ENCODE data around the gene ZNF581. TPM values are rescaled to one million over a fixed set of nuclear protein-coding genes. Genes with fewer than 3 reads are reported as not detected.

The ZNF581 gene, protein sequence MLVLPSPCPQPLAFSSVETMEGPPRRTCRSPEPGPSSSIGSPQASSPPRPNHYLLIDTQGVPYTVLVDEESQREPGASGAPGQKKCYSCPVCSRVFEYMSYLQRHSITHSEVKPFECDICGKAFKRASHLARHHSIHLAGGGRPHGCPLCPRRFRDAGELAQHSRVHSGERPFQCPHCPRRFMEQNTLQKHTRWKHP
- total RNA-seq, result 10 to 100 TPM; 16.3 to 27.1 (median 20.2) TPM

GRCh38 chr19:55643003-55643886 lies at the start of gene ZNF581:
Gene ZNF581 (plus strand): TSS chr19:55643649. CDS start chr19:55644572, 923 bp downstream.
- Histone ChIP-seq H3K9me3 (no peaks in the 10 kb centered on the region), H3K4me3 (peak within 1 kb of the TSS; percentile 93), H3K27me3 (no peaks in the 10 kb centered on the region), H3K4me1 (peaks cover 71% of the 10 kb centered on the region), H3K36me3 (peaks cover 13% of the 10 kb centered on the region), H3K27ac (peak within 1 kb of the TSS; percentile 87)
- peak in 1 of 3 donors; percentile 85 for TF ChIP-seq POLR2AphosphoS5 (IDR thresholded peaks at IDR 0.05)
- TF ChIP-seq EP300 (IDR thresholded peaks at IDR 0.05), result no peak
- WGBS, result 0% methylated on average over 34 of the region's 56 CpGs
- DNase-seq (ENCODE audit: low spot score in 2 of 2), result peak; percentile 90 to 91

DNA sequence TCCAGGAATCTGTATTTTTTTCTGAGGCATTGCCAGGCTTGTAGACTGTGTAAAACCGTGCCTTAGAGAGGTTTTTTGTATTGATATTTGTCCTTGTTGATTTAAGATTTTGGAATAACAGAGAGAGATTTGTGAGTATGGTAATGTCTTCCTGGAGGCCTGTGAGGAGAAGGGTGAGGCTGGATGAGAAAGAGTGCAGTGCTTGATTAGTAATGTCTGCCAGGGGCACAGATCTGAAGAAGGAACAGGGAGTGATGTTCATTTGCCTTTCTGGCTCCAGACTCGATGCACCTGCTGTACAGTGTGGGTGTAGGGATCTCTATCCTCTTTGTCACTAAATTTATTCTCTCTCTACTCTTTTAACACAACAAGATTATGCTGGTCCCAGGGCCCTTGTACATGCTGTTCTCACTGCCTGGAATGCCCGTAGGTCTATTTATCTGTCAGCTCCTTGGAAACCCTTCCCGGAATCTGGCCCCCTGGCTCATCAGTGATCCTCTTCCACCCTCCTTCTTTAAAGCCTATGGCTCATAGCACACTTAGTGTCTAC lies 48.4 kb upstream of the ZNF581 start:
- Histone ChIP-seq H3K4me1 (peaks cover 6% of the 10 kb centered on the region), H3K27me3 (no peaks in the 10 kb centered on the region), H3K9me3 (no peaks in the 10 kb centered on the region), H3K4me3 (no peak overlapping the region), H3K27ac (no peak overlapping the region), H3K36me3 (peaks cover 49% of the 10 kb centered on the region)
- no peak for TF ChIP-seq EP300 (IDR thresholded peaks at IDR 0.05)
- TF ChIP-seq, protein P1, sequence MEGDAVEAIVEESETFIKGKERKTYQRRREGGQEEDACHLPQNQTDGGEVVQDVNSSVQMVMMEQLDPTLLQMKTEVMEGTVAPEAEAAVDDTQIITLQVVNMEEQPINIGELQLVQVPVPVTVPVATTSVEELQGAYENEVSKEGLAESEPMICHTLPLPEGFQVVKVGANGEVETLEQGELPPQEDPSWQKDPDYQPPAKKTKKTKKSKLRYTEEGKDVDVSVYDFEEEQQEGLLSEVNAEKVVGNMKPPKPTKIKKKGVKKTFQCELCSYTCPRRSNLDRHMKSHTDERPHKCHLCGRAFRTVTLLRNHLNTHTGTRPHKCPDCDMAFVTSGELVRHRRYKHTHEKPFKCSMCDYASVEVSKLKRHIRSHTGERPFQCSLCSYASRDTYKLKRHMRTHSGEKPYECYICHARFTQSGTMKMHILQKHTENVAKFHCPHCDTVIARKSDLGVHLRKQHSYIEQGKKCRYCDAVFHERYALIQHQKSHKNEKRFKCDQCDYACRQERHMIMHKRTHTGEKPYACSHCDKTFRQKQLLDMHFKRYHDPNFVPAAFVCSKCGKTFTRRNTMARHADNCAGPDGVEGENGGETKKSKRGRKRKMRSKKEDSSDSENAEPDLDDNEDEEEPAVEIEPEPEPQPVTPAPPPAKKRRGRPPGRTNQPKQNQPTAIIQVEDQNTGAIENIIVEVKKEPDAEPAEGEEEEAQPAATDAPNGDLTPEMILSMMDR (IDR thresholded peaks at IDR 0.05), result no peak
- TF ChIP-seq POLR2A (IDR thresholded peaks at IDR 0.05), result no peak
- no peak for TF ChIP-seq POLR2AphosphoS5 (IDR thresholded peaks at IDR 0.05)
- WGBS, result 87% methylated on average over 4 of the region's 4 CpGs
- no peak for DNase-seq (ENCODE audit: low spot score in 2 of 2)

DNA sequence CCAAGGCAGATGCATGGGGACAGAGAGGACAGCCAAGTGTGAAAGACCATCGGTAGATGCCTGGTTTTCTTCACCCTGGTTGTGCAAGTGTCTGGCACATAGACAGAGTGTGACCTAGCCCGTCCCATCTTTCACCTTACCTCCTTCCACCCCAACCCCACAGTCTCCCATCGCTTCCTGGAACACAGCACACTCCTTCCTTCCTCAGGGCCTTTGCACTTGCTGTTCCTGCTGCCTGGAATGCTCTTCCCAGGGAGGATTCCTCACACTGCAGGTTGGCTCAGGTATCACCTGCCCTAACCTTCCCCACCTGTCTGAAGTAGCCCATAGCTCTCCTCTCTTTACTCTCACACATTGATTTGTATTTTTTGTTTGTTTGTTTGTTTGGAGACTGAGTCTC lies 47.1 kb upstream of the ZNF581 start:
- 94% methylated on average over 3 of the region's 3 CpGs for WGBS
- H3K27ac ChIP-seq, result no peak overlapping the region
- H3K9me3 ChIP-seq, result no peaks in the 10 kb centered on the region
- H3K4me3 ChIP-seq, result no peak overlapping the region
- H3K27me3 ChIP-seq, result no peaks in the 10 kb centered on the region
- H3K4me1 ChIP-seq, result peaks cover 15% of the 10 kb centered on the region
- no peak for DNase-seq (ENCODE audit: low spot score in 2 of 2)
- no peak for TF ChIP-seq POLR2AphosphoS5 (IDR thresholded peaks at IDR 0.05)
- no peak for TF ChIP-seq POLR2A (IDR thresholded peaks at IDR 0.05)
- TF ChIP-seq EP300 (IDR thresholded peaks at IDR 0.05), result no peak
- TF ChIP-seq, protein P1 (IDR thresholded peaks at IDR 0.05), result no peak
- H3K36me3 ChIP-seq, result peaks cover 49% of the 10 kb centered on the region

- TF ChIP-seq, protein P1 (IDR thresholded peaks at IDR 0.05), result no peak
- TF ChIP-seq POLR2AphosphoS5 (IDR thresholded peaks at IDR 0.05) (no peak), EP300 (IDR thresholded peaks at IDR 0.05) (no peak), POLR2A (IDR thresholded peaks at IDR 0.05) (no peak)
- peaks cover 47% of the 10 kb centered on the region for H3K36me3 ChIP-seq
- H3K4me3 ChIP-seq, result no peak overlapping the region
- DNase-seq (ENCODE audit: low spot score in 2 of 2), result no peak
- peaks cover 23% of the 10 kb centered on the region for H3K4me1 ChIP-seq
- H3K9me3 ChIP-seq, result no peaks in the 10 kb centered on the region
- H3K27ac ChIP-seq, result no peak overlapping the region
- WGBS, result 92% methylated on average over 27 of the region's 30 CpGs
- no peaks in the 10 kb centered on the region for H3K27me3 ChIP-seq
Measured at GRCh38 chr19:55597501-55597921, 45.9 kb upstream of the ZNF581 start.

GRCh38 chr19:55598034-55598433 lies 45.4 kb upstream of the ZNF581 start:
- TF ChIP-seq, protein P1 (IDR thresholded peaks at IDR 0.05), result no peak
- TF ChIP-seq POLR2A (IDR thresholded peaks at IDR 0.05), result no peak
- no peak for TF ChIP-seq EP300 (IDR thresholded peaks at IDR 0.05)
- no peak for TF ChIP-seq POLR2AphosphoS5 (IDR thresholded peaks at IDR 0.05)
- Histone ChIP-seq H3K4me3 (no peak overlapping the region), H3K4me1 (peaks cover 23% of the 10 kb centered on the region)

More at GRCh38 chr19:55598034-55598433, 45.4 kb upstream of the ZNF581 start:
- H3K27me3 ChIP-seq, result no peaks in the 10 kb centered on the region
- H3K27ac ChIP-seq, result no peak overlapping the region
- DNase-seq (ENCODE audit: low spot score in 2 of 2), result no peak
- no peaks in the 10 kb centered on the region for H3K9me3 ChIP-seq
- peaks cover 44% of the 10 kb centered on the region for H3K36me3 ChIP-seq
- WGBS, result 87% methylated on average over 9 of the region's 9 CpGs

Data from suprapubic skin (tissue), 4 donors.